Embryonic facial prominence (tissue), 1 donor: ENCODE measurements around the gene FCGBP.
"Not testable (repeated sequence)": the region's sequence is repeated elsewhere in the genome, so short reads cannot be mapped to it uniquely, and the experiment has no call there.

Experiments used
- DNase-seq: peaks from one replicate; pipeline ENCODE4 v3.0.0-alpha.2; 2016; ENCODE audit errors: extremely low spot score

FCGBP gene

DNA sequence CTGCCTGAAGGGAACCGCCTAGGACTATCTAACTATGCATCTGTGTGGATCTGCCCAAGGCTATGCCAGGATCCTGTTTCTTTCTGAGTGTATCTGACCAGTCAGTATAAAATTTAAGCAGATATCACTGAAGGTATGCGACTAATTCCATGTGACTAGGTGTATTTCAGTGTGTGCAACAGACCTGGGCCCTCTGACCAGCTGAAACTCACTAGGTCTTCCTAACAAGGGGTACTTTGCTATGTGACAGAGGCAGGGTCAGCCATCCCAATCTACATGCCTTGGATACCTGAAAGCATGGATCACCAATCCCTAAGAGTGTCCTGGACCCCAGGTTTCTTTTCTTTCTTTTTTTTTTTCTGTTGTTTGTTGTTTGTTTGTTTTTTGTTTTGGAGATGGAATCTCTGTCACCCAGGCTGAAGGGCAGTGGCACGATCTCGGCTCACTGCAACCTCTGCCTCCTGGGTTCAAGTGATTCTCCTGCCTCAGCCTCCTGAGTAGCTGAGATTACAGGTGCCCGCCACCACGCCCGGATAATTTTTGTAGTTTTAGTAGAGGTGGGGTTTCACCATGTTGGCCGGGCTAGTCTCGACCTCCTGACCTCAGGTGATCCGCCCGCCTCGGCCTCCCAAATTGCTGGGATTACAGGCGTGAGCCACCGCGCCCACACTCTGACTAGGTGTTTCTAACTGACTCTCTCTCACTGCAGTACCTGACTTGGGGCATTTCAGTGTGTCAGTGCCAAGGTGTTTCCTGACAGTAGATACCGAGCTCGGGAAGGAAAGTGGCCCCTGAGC, 43.5 kb downstream of the FCGBP start:
- no peak for DNase-seq

DNA sequence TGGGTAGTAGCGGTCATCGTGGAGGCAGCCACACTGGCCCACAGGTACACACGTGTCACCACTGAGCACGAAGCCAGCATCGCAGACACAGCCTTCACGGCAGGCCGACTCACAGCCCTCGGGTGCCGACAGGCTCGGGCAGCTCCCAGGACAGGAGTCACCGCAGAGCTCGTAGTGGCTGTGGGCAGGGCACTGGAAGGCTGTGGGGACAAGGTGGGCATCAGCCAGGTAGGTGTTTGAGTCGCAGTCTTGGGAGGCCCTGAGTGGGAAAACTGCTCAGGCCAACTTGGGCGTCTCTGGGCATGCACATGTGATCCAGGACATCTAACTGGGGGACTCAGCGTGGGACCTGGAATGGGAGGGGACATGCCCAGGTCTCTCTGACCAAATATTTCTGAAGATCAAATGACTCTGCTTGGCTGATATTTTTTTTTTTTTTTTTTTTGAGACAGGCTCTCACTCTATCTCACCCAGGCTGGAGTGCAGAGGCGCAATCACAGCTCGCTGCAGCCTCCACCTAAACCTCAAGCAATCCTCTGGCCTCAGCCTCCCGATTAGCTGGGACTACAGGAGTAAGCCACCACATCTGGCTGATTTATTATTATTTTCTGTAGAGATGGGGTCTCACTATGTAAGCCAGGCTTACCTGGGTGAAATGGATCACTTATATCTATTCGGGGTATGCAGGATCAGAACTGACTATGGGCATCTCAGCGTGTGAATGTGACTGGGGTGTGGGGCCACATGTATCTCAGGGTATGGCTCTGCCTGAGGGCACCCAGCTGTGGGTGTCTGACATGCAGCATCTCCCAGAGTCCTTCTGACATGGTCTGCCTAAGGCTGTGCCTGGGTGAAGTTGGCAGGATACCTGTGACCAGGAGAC, 44.3 kb downstream of the FCGBP start:
- not testable (repeated sequence) for DNase-seq

DNA sequence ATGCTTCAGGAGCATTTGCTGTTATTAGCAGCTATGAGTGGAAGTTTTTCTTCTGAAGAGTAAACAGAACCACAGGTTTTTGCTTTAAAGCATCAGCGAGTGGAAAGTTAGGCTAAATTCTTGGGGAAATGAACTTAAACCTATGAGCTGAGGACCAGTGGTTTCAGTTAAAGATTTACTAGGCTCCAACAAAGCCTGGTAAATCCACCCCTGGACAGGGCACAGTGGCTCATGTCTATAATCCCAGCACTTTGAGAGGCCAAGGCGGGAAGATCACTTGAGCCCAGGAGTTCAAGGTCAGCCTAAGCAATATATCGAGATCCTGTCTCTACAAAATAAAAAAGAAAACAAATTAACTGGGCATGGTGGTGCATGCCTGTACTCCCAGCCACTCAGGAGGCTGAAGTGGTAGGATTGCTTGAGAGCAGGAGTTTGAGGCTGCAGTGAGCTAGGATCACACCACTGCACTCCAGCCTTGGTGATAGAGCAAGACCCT, 46.9 kb downstream of the FCGBP start:
- not testable (repeated sequence) for DNase-seq

DNA sequence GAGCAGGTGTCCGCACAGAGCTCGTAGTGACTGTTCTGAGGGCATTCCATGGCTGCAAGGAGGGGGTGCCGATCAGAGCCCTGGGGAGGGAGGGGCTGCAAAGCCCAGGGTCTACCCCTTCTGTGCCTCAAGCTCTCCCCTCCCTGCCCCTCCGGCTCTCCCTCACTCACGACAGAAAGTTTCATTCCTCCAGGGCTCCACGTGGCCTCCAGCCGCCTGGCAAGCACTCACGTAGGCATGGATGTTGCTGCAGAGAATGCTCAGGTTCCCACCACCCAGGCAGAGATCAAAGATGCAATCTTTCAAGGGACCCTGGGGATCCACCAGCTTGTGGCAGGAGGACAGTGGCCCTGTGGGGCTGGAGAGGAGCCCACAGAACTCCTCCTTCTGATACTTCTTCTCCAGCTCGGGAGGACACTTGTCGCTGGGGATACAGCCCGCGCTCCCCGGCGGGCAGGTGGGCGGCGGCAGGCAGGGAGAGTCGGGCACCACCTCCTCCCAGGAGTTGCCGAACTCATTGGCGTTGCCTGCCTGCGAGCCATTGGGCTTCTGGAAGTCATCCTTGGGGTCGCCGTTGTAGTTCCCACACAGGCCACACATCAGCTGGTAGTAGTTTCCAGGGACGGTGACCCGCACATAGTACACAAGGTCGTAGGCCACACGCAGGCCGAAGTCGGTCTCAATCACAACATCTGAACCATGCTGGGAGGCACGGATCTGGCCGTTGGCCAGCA, 48.4 kb downstream of the FCGBP start:
- not testable (repeated sequence) for DNase-seq

DNA sequence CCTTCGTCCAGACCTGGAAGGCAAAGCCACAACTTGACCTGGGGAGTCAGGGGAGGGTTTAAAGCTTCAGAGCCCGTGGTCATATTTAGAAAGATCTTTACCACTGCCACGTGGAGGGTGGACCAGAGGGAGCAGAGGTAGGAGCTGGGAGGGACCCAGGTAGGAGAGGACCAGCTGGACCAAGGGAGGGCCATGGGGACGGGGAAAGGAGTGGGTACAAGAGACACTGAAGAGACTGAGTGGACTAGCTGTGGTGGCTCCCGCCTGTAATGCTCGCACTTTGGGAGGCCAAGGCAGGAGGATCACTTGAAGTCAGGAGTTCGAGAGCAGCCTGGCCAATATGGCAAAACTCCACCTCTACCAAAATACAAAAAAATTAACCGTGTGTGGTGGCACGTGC, 49.7 kb downstream of the FCGBP start:
- not testable (repeated sequence) for DNase-seq
